CD4-positive, alpha-beta memory T cell (primary cell): ENCODE data around the gene PHF21A. TPM values are rescaled to one million over a fixed set of nuclear protein-coding genes. Genes with fewer than 3 reads are reported as not detected.
A peak's percentile ranks its signal among the peaks of the same experiment; 100 is the strongest.

Experiments used
- CTCF ChIA-PET: fragments of 350-600 bp; sonication (Branson Sonifier 250); formaldehyde crosslinking; loops from one replicate; lab custom pipeline; 2021; ENCODE audit warnings: inconsistent platforms; ENCODE audit not compliant: partially characterized antibody; lab: Charles Lee
- POLR2A ChIA-PET: fragments of 350-600 bp; sonication (Branson Sonifier 250); formaldehyde crosslinking; loops from one replicate; lab custom pipeline; 2021; ENCODE audit not compliant: partially characterized antibody; lab: Charles Lee
- DNase-seq, 5 donors: peaks; one replicate each; pipeline versions ENCODE4 v3.0.0 to v3.0.0-alpha.2; 2020 to 2022; ENCODE audit warnings: mixed read lengths in 1 of 5
- H3K27ac ChIP-seq: one replicate; pipeline ENCODE4 v1.7.0; 2013; ENCODE audit warnings: low read depth, low read length
- H3K27me3 ChIP-seq: 2 replicates; pipeline ENCODE4 v1.7.0; 2013; ENCODE audit warnings: mild to moderate bottlenecking, low read length, moderate library complexity; ENCODE audit not compliant: insufficient read depth
- H3K36me3 ChIP-seq: 2 replicates; pipeline ENCODE4 v1.7.0; 2013; ENCODE audit warnings: mild to moderate bottlenecking, low read length, moderate library complexity; ENCODE audit not compliant: insufficient read depth
- H3K4me1 ChIP-seq: 2 replicates; pipeline ENCODE4 v1.7.0; 2013; ENCODE audit warnings: mild to moderate bottlenecking, low read length, moderate library complexity; ENCODE audit not compliant: insufficient read depth
- H3K4me3 ChIP-seq, 2 donors: one replicate each; pipeline ENCODE4 v1.7.0; 2013; ENCODE audit warnings: low read length in 2 of 2, mild to moderate bottlenecking in 1 of 2
- H3K9me3 ChIP-seq, 2 donors: one replicate each; pipeline ENCODE4 v1.7.0; 2013; ENCODE audit warnings: low read length in 2 of 2, control low read depth in 1 of 2; ENCODE audit not compliant: control insufficient read depth in 1 of 2
- H3K27ac Mint-ChIP-seq, 7 donors: one replicate each; pipeline ENCODE4 v1.8.0; 2020 to 2021; ENCODE audit warnings: mixed read lengths in 7 of 7, mild to moderate bottlenecking in 6 of 7, inconsistent platforms in 3 of 7, moderate library complexity in 3 of 7
- H3K27me3 Mint-ChIP-seq, 2 donors: one replicate each; pipeline ENCODE4 v1.8.0; 2020 to 2021; ENCODE audit warnings: mixed read lengths in 2 of 2
- H3K36me3 Mint-ChIP-seq, 2 donors: one replicate each; pipeline ENCODE4 v1.8.0; 2020 to 2021; ENCODE audit warnings: mixed read lengths in 2 of 2, inconsistent platforms in 1 of 2, mild to moderate bottlenecking in 1 of 2
- H3K4me1 Mint-ChIP-seq, 4 donors: one replicate each; pipeline ENCODE4 v1.8.0; 2020 to 2021; ENCODE audit warnings: mixed read lengths in 4 of 4, mild to moderate bottlenecking in 1 of 4
- H3K4me3 Mint-ChIP-seq, 8 donors: one replicate each; pipeline ENCODE4 v1.8.0; 2020 to 2021; ENCODE audit warnings: mixed read lengths in 8 of 8, mild to moderate bottlenecking in 7 of 8, moderate library complexity in 6 of 8, inconsistent platforms in 3 of 8
- H3K9me3 Mint-ChIP-seq, 8 donors: one replicate each; pipeline ENCODE4 v1.8.0; 2020 to 2021; ENCODE audit warnings: mixed read lengths in 8 of 8, mild to moderate bottlenecking in 5 of 8, inconsistent platforms in 3 of 8, moderate library complexity in 1 of 8
- intact Hi-C: fragments of 100-400 bp; cut with micrococcal nuclease; formaldehyde crosslinking; loops from one replicate; pipeline ENCODE4 v1.15.1; 2023
- polyA plus RNA-seq, 2 donors: library from polyadenylated mRNA; unstranded; fragments of 300-500 nt; fragmentation: Illumina TruSeq; gene quantifications; one replicate each; pipeline ENCODE4 v1.2.3, GENCODE V29; 2021
- total RNA-seq, 2 experiments: library from RNA; stranded (reverse); gene quantifications; one replicate each; pipeline ENCODE4 v1.2.3, GENCODE V29; 2021

Gene PHF21A
- total and polyA plus RNA-seq, 4 experiments from 2014 or later = 3.7 to 68.4 (median 42.9) TPM

- Histone ChIP-seq H3K27ac (no peak overlapping the region), H3K27me3 (peaks cover 23% of the 10 kb centered on the region), H3K9me3 (no peaks in the 10 kb centered on the region), H3K4me1 (peaks cover 13% of the 10 kb centered on the region), H3K36me3 (no peaks in the 10 kb centered on the region), H3K4me3 (peak overlapping the region in 1 of 2 donors; percentile 32)
- intact Hi-C loops = loop anchor here (2.0 kb wide), 1 partner anchor 14 kb away; the partner anchor contains the start of gene MAPK8IP1
- Mint-ChIP-seq H3K36me3 (no peaks in the 10 kb centered on the region), H3K4me1 (peaks cover 0 to 14% (median 0%) of the 10 kb centered on the region in 4 donors), H3K4me3 (peak overlapping the region in 7 of 8 donors; percentile 58 to 81 (median 74)), H3K27ac (peak overlapping the region in 3 of 7 donors; percentile 28 to 80 (median 32)), H3K27me3 (peaks cover 19 to 24% of the 10 kb centered on the region in 2 donors), H3K9me3 (peaks cover 0 to 3% (median 0%) of the 10 kb centered on the region in 8 donors)
- POLR2A ChIA-PET = interaction anchor here (1.2 kb wide), 1 partner anchor 19 kb away, joined by 3 read pairs; the partner anchor contains the start of gene PEX16
- DNase-seq = no peak
- CTCF ChIA-PET = no interaction called here
Measured at GRCh38 chr11:45899086-45899447, 222.2 kb downstream of the PHF21A start.

GRCh38 chr11:45897556-45897955 is 223.7 kb downstream of the PHF21A start:
- Histone ChIP-seq H3K9me3 (no peaks in the 10 kb centered on the region), H3K27ac (no peak overlapping the region), H3K36me3 (no peaks in the 10 kb centered on the region), H3K27me3 (peaks cover 23% of the 10 kb centered on the region), H3K4me1 (peaks cover 13% of the 10 kb centered on the region), H3K4me3 (no peak overlapping the region)
- no peaks in the 10 kb centered on the region for H3K36me3 Mint-ChIP-seq
- peaks cover 19 to 29% of the 10 kb centered on the region in 2 donors for H3K27me3 Mint-ChIP-seq
- ChIA-PET CTCF (no interaction called here), POLR2A (no interaction called here)
- peaks cover 0 to 14% (median 0%) of the 10 kb centered on the region in 4 donors for H3K4me1 Mint-ChIP-seq
- peaks cover 0 to 3% (median 0%) of the 10 kb centered on the region in 8 donors for H3K9me3 Mint-ChIP-seq
- DNase-seq = no peak
- intact Hi-C loops = no loop called here
- H3K4me3 Mint-ChIP-seq = no peak overlapping the region
- no peak overlapping the region for H3K27ac Mint-ChIP-seq

GRCh38 chr11:45896422-45896984 is 224.8 kb downstream of the PHF21A start:
- H3K4me3 ChIP-seq = no peak overlapping the region
- Mint-ChIP-seq H3K36me3 (no peaks in the 10 kb centered on the region), H3K4me3 (peak overlapping the region in 1 of 8 donors; percentile 8), H3K4me1 (peaks cover 0 to 14% (median 0%) of the 10 kb centered on the region in 4 donors), H3K27me3 (peaks cover 19 to 32% of the 10 kb centered on the region in 2 donors), H3K27ac (no peak overlapping the region), H3K9me3 (peaks cover 0 to 3% (median 0%) of the 10 kb centered on the region in 8 donors)
- H3K4me1 ChIP-seq = peaks cover 13% of the 10 kb centered on the region
- H3K27me3 ChIP-seq = peaks cover 23% of the 10 kb centered on the region
- DNase-seq = peak in 1 of 5 donors; percentile 9
- no peaks in the 10 kb centered on the region for H3K9me3 ChIP-seq
- no peaks in the 10 kb centered on the region for H3K36me3 ChIP-seq
- intact Hi-C loops = no loop called here
- ChIA-PET POLR2A (no interaction called here), CTCF (interaction anchor here (0.6 kb wide), 1 partner anchor 1092 kb away, joined by 3 read pairs; no protein-coding TSS in a partner anchor)
- no peak overlapping the region for H3K27ac ChIP-seq

- ChIA-PET CTCF (interaction anchor here (0.6 kb wide), 1 partner anchor 1091 kb away, joined by 3 read pairs; no protein-coding TSS in a partner anchor), POLR2A (no interaction called here)
- Histone ChIP-seq H3K9me3 (no peaks in the 10 kb centered on the region), H3K27ac (no peak overlapping the region), H3K36me3 (no peaks in the 10 kb centered on the region), H3K4me3 (no peak overlapping the region), H3K27me3 (peaks cover 23% of the 10 kb centered on the region), H3K4me1 (peaks cover 13% of the 10 kb centered on the region)
- H3K27me3 Mint-ChIP-seq = peaks cover 18 to 30% of the 10 kb centered on the region in 2 donors
- DNase-seq = peak in 1 of 5 donors; percentile 12
- peaks cover 0 to 12% (median 0%) of the 10 kb centered on the region in 4 donors for H3K4me1 Mint-ChIP-seq
- H3K27ac Mint-ChIP-seq = no peak overlapping the region
- H3K4me3 Mint-ChIP-seq = no peak overlapping the region
- peaks cover 0 to 3% (median 0%) of the 10 kb centered on the region in 8 donors for H3K9me3 Mint-ChIP-seq
- intact Hi-C loops = no loop called here
- no peaks in the 10 kb centered on the region for H3K36me3 Mint-ChIP-seq
Measured at GRCh38 chr11:45895553-45896259, 225.5 kb downstream of the PHF21A start.

- Mint-ChIP-seq H3K4me3 (no peak overlapping the region), H3K36me3 (peaks cover 0 to 4% of the 10 kb centered on the region in 2 donors), H3K4me1 (peaks cover 0 to 8% (median 0%) of the 10 kb centered on the region in 4 donors), H3K27ac (peak overlapping the region in 1 of 7 donors; percentile 71), H3K27me3 (peaks cover 16 to 29% of the 10 kb centered on the region in 2 donors), H3K9me3 (peaks cover 0 to 3% (median 0%) of the 10 kb centered on the region in 8 donors)
- Histone ChIP-seq H3K4me1 (peaks cover 12% of the 10 kb centered on the region), H3K9me3 (no peaks in the 10 kb centered on the region), H3K4me3 (no peak overlapping the region), H3K27me3 (peaks cover 23% of the 10 kb centered on the region), H3K36me3 (no peaks in the 10 kb centered on the region), H3K27ac (no peak overlapping the region)
- CTCF ChIA-PET = no interaction called here
- intact Hi-C loops = no loop called here
- DNase-seq = no peak
- POLR2A ChIA-PET = no interaction called here
Measured at GRCh38 chr11:45894555-45895247, 226.6 kb downstream of the PHF21A start.

- Histone ChIP-seq H3K27me3 (peaks cover 9% of the 10 kb centered on the region), H3K9me3 (no peaks in the 10 kb centered on the region), H3K4me1 (no peaks in the 10 kb centered on the region), H3K4me3 (no peak overlapping the region), H3K27ac (no peak overlapping the region), H3K36me3 (no peaks in the 10 kb centered on the region)
- DNase-seq = no peak
- intact Hi-C loops = no loop called here
- CTCF ChIA-PET = no interaction called here
- Mint-ChIP-seq H3K27me3 (peaks cover 12 to 27% of the 10 kb centered on the region in 2 donors), H3K4me3 (no peak overlapping the region), H3K27ac (no peak overlapping the region), H3K9me3 (peaks cover 0 to 3% (median 0%) of the 10 kb centered on the region in 8 donors), H3K36me3 (peaks cover 0 to 4% of the 10 kb centered on the region in 2 donors), H3K4me1 (peaks cover 0 to 2% (median 0%) of the 10 kb centered on the region in 4 donors)
- POLR2A ChIA-PET = no interaction called here
Measured at GRCh38 chr11:45892856-45893255, 228.4 kb downstream of the PHF21A start.
